Muscle layer of colon (tissue), 2 donors: ENCODE results near the gene SYCE1.
A peak's percentile ranks its signal among the peaks of the same experiment; 100 is the strongest.
"Not testable (repeated sequence)": the region's sequence is repeated elsewhere in the genome, so short reads cannot be mapped to it uniquely, and the experiment has no call there.

Experiments
- H3K27ac ChIP-seq: one replicate; pipeline ENCODE4 v1.7.0; 2013; ENCODE audit warnings: low read depth, mild to moderate bottlenecking, low read length, moderate library complexity
- H3K27me3 ChIP-seq, 2 donors: one replicate each; pipeline ENCODE4 v1.7.0; 2013; ENCODE audit warnings: low read length in 2 of 2, mild to moderate bottlenecking in 2 of 2; ENCODE audit not compliant: insufficient read depth in 2 of 2, control insufficient read depth in 1 of 2
- H3K36me3 ChIP-seq: one replicate; pipeline ENCODE4 v1.7.0; 2013; ENCODE audit warnings: mild to moderate bottlenecking, low read length; ENCODE audit not compliant: insufficient read depth
- H3K4me1 ChIP-seq: one replicate; pipeline ENCODE4 v1.7.0; 2013; ENCODE audit warnings: mild to moderate bottlenecking, low read length; ENCODE audit not compliant: insufficient read depth
- H3K4me3 ChIP-seq, 2 donors: one replicate each; pipeline ENCODE4 v1.7.0; 2013; ENCODE audit warnings: low read length in 2 of 2, low read depth in 1 of 2, mild to moderate bottlenecking in 1 of 2, moderate library complexity in 1 of 2
- H3K9ac ChIP-seq: one replicate; pipeline ENCODE4 v1.7.0; 2013; ENCODE audit warnings: low read length
- H3K9me3 ChIP-seq: one replicate; pipeline ENCODE4 v1.7.0; 2013; ENCODE audit warnings: mild to moderate bottlenecking, low read length
- donor health status: abdominal sarcoma.
- donor health status: Adenocarcinoma of cecum.

The SYCE1 gene

GRCh38 chr10:133554600-133554999 is 10.8 kb downstream of the SYCE1 start:
- no peaks in the 10 kb centered on the region for H3K9me3 ChIP-seq
- H3K36me3 ChIP-seq, result no peaks in the 10 kb centered on the region
- H3K4me1 ChIP-seq, result no peaks in the 10 kb centered on the region
- H3K4me3 ChIP-seq, result no peak overlapping the region
- no peaks in the 10 kb centered on the region for H3K27me3 ChIP-seq
- no peak overlapping the region for H3K9ac ChIP-seq
- no peak overlapping the region for H3K27ac ChIP-seq

- H3K27ac ChIP-seq, result no peak overlapping the region
- H3K9me3 ChIP-seq, result peaks cover 9% of the 10 kb centered on the region
- no peaks in the 10 kb centered on the region for H3K4me1 ChIP-seq
Measured at GRCh38 chr10:133544506-133544905, 20.9 kb downstream of the SYCE1 start.

GRCh38 chr10:133541441-133541975 is 23.9 kb downstream of the SYCE1 start:
- H3K4me1 ChIP-seq, H3K36me3 ChIP-seq, H3K27ac ChIP-seq, H3K9me3 ChIP-seq, H3K4me3 ChIP-seq, H3K9ac ChIP-seq, H3K27me3 ChIP-seq: not testable (repeated sequence)

More at GRCh38 chr10:133544506-133544905, 20.9 kb downstream of the SYCE1 start:
- Histone ChIP-seq H3K9ac (no peak overlapping the region), H3K27me3 (peaks cover 0 to 6% of the 10 kb centered on the region in 2 donors), H3K4me3 (no peak overlapping the region), H3K36me3 (no peaks in the 10 kb centered on the region)

GRCh38 chr10:133537546-133538545 is 27.5 kb downstream of the SYCE1 start:
- no peaks in the 10 kb centered on the region for H3K27me3 ChIP-seq

GRCh38 chr10:133536198-133536597 is 29.2 kb downstream of the SYCE1 start:
- no peak overlapping the region for H3K4me3 ChIP-seq
- H3K4me1 ChIP-seq, result no peaks in the 10 kb centered on the region
- no peak overlapping the region for H3K9ac ChIP-seq
- H3K27ac ChIP-seq, result no peak overlapping the region
- no peaks in the 10 kb centered on the region for H3K27me3 ChIP-seq
- no peaks in the 10 kb centered on the region for H3K36me3 ChIP-seq
- H3K9me3 ChIP-seq, result no peaks in the 10 kb centered on the region

More at GRCh38 chr10:133537546-133538545, 27.5 kb downstream of the SYCE1 start:
- no peak overlapping the region for H3K4me3 ChIP-seq
- H3K9me3 ChIP-seq, result no peaks in the 10 kb centered on the region
- H3K9ac ChIP-seq, result no peak overlapping the region
- no peak overlapping the region for H3K27ac ChIP-seq
- no peaks in the 10 kb centered on the region for H3K4me1 ChIP-seq
- no peaks in the 10 kb centered on the region for H3K36me3 ChIP-seq

- Histone ChIP-seq H3K4me1 (peaks cover 1% of the 10 kb centered on the region), H3K4me3 (no peak overlapping the region), H3K9me3 (no peaks in the 10 kb centered on the region), H3K27ac (no peak overlapping the region), H3K36me3 (no peaks in the 10 kb centered on the region), H3K9ac (no peak overlapping the region), H3K27me3 (peaks cover 1 to 11% of the 10 kb centered on the region in 2 donors)
Measured at GRCh38 chr10:133534417-133534816, 31.0 kb downstream of the SYCE1 start.

- no peaks in the 10 kb centered on the region for H3K9me3 ChIP-seq
- H3K36me3 ChIP-seq, result no peaks in the 10 kb centered on the region
- H3K4me3 ChIP-seq, result no peak overlapping the region
- H3K27ac ChIP-seq, result no peak overlapping the region
- peaks cover 14% of the 10 kb centered on the region for H3K4me1 ChIP-seq
- H3K27me3 ChIP-seq, result peaks cover 12 to 27% of the 10 kb centered on the region in 2 donors
- no peak overlapping the region for H3K9ac ChIP-seq
Measured at GRCh38 chr10:133532871-133533270, 32.5 kb downstream of the SYCE1 start.

GRCh38 chr10:133530506-133530905 is 34.9 kb downstream of the SYCE1 start:
- H3K27me3 ChIP-seq, result peaks cover 12 to 39% of the 10 kb centered on the region in 2 donors

GRCh38 chr10:133529576-133529946 is 35.8 kb downstream of the SYCE1 start:
- peaks cover 16% of the 10 kb centered on the region for H3K4me1 ChIP-seq
- H3K27me3 ChIP-seq, result peaks cover 12 to 39% of the 10 kb centered on the region in 2 donors
- no peaks in the 10 kb centered on the region for H3K36me3 ChIP-seq
- no peak overlapping the region for H3K4me3 ChIP-seq
- H3K9ac ChIP-seq, result no peak overlapping the region
- H3K27ac ChIP-seq, result no peak overlapping the region
- no peaks in the 10 kb centered on the region for H3K9me3 ChIP-seq

More at GRCh38 chr10:133530506-133530905, 34.9 kb downstream of the SYCE1 start:
- H3K27ac ChIP-seq, result no peak overlapping the region
- H3K4me3 ChIP-seq, result no peak overlapping the region
- no peak overlapping the region for H3K9ac ChIP-seq
- no peaks in the 10 kb centered on the region for H3K9me3 ChIP-seq
- peaks cover 16% of the 10 kb centered on the region for H3K4me1 ChIP-seq
- H3K36me3 ChIP-seq, result no peaks in the 10 kb centered on the region

GRCh38 chr10:133528845-133529575 is 36.4 kb downstream of the SYCE1 start:
- Histone ChIP-seq H3K9me3 (no peaks in the 10 kb centered on the region), H3K27me3 (peaks cover 12 to 39% of the 10 kb centered on the region in 2 donors), H3K4me3 (peak overlapping the region in 1 of 2 donors; percentile 14), H3K4me1 (peaks cover 16% of the 10 kb centered on the region), H3K36me3 (no peaks in the 10 kb centered on the region), H3K27ac (no peak overlapping the region), H3K9ac (no peak overlapping the region)

GRCh38 chr10:133528296-133528844 is 37.0 kb downstream of the SYCE1 start:
- Histone ChIP-seq H3K9me3 (peaks cover 5% of the 10 kb centered on the region), H3K27me3 (peaks cover 12 to 39% of the 10 kb centered on the region in 2 donors), H3K9ac (no peak overlapping the region), H3K27ac (no peak overlapping the region), H3K36me3 (no peaks in the 10 kb centered on the region), H3K4me3 (peak overlapping the region in 1 of 2 donors; percentile 14), H3K4me1 (peaks cover 16% of the 10 kb centered on the region)
